GM21786 (cell line): ENCODE results near the gene KCNQ2.

Experiments used
- ATAC-seq: cut with Tn5 transposase; IDR thresholded peaks from one replicate; pipeline ENCODE4 v1.9.1; 2021; ENCODE audit not compliant: unreplicated experiment

The KCNQ2 gene

GRCh38 chr20:63361519-63362435 lies 110.7 kb downstream of the KCNQ2 start:
- ATAC-seq = no peak

GRCh38 chr20:63360850-63361518 lies 111.5 kb downstream of the KCNQ2 start, which contains the start of gene CHRNA4:
Gene CHRNA4 (minus strand): TSS chr20:63361349. CDS start chr20:63361165, 184 bp downstream.
- ATAC-seq = no peak

DNA sequence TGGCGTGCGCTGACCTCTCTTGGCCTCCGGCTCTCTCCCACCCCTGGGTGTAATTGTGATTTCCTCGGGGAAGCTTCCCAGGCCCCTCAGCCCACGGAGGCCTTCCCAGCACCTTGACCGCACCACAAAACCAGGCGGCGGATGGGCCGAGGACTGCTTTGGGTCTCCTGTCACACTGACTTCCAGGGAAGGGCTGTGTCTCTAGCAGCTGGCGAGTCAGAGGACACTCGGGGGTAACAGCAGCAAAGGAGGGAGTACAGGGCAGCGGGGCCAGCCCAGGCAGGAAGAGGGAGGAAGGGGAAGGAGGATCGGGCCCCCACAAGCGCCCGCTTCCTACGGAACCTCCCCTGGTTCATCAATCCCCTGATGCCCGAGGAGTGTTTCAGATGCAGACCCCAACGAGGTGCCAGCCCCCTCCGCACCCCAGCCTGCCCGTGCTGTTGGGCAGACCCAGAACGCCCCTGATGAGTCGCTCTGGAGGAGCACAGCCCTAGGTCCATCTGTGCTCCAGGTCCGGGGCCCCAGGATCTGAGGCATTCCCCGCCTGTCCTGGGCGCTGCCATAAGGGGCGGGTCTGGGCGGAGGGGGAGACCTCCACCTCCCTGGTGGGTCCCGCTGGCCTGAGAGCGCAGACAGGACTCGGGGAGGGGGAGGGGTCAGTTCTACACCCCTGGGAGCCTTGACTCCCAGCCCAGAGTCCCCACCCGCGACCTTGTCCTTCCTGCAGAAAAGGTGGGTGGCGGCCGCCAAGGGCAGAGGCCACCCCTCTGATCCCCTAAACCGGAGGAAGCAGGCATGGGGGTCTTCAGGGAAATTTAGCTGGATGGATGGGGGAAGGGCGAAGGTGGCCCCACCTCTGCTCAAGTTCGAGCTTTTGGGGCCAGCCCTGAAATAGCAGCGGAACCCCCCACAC lies 112.3 kb downstream of the KCNQ2 start:
- no peak for ATAC-seq

- no peak for ATAC-seq
Observed at GRCh38 chr20:63359164-63359934, 113.1 kb downstream of the KCNQ2 start.

DNA sequence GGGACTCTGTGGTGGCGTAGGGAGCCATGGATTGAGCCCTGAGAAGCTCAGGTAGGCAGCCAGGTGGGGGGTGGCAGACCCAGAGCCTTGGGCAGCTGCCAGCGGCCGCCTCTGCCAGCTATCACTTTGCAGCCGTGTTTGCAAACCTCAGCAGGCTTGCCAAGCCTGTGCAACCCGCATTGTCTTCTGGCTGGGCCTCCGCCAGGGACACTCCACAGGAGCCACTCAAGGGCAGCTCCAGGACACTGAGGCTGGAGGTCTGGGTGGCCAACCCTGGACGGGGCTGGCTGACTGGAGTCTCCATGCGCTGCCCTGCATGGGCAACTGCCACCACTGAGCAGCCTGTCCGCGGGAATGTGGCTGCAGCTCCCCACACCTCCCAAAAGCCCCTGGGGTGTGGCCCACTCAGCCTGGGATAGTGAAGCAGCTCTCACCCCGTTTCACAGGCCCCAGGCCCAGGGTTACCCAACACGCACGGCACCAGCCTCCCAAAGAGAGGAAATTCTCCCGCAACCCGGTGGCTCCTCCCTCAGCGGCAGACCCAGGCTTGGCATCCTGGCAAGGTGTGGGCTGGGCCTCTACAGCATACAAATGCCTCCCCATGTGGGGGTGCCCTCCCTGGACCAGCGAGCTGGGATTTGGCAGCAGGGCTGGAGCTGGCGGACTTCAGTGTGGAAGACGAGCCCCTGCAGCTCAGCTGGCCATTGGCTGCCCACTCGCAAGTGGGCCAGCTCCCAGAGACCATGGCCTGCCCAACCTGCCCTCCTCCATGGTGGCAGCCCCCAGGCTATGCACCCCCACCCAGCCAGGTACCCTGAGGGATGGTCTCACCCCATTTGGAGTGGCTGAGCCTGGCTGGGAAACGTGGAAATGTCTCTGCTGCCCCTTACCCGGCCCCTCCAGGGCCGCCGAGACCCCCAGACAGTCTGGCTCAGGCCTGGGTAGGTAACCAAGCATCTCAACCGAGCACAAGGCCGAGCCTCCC lies 114.2 kb downstream of the KCNQ2 start:
- ATAC-seq = no peak

DNA sequence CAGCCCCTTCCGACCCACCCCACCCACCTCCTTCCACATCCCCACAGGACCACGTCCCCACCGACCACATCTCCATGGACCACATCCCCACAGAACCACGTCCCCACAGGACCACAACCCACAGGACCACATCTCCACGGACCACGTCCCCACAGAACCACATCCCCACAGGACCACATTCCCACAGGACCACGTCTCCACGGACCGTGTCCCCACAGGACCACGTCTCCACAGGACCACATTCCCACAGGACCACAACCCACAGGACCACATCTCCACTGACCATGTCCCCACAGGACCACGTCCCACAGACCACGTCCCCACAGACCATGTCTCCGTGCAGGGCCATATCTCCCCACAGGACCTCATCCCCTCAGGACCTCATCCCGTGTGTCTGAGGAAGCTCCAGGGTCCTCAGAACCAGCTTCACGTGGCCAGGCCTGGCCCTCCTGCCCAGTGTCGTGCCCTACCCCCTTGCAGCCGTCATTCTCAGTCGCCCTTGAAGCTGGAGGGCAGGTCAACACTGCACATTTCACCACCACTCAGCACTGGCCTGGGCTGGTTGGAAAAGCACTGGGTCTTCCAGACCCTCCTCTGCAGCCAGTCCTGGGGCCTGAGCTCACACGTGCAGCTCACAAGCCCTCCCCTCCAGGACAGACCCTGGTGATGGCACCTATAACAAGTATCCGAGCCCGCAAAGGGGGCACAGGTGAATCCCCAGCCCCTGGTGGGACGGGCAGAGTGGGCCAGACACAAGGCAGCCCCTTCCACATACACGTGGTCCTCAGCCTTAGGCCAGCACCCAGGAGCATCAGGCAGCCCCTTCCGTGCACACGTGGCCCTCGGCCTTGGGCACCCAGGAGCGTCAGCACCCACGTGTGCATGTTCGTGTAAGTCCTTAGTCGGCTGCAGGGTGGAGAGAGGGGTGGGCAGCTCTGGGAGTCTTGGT lies 115.2 kb downstream of the KCNQ2 start:
- no peak for ATAC-seq

GRCh38 chr20:63356511-63356910 lies 115.9 kb downstream of the KCNQ2 start:
- ATAC-seq = no peak

DNA sequence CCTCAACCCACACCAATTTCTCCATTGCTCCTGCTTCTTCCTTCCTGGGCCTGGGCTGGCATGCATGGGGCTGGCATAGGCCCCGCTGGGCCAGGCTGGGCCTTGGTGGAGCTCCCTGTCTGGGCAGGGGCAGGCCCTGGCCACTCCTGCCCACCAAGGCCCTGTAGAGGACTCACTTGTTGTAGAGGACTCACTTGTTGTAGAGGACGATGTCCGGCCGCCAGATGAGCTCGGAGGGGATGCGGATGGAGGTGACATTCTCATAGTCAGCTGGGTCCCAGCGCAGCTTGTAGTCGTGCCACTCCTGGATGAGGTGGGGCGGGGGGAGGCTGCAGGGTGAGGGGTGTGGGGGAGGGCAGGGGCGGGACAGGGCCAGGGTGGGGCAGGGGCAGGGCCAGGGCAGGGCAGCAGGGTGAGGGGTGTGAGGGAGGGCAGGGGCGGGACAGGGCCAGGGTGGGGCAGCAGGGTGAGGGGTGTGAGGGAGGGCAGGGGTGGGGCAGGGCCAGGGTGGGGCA lies 116.6 kb downstream of the KCNQ2 start:
- no peak for ATAC-seq

- no peak for ATAC-seq
Observed at GRCh38 chr20:63354636-63355350, 117.7 kb downstream of the KCNQ2 start.

DNA sequence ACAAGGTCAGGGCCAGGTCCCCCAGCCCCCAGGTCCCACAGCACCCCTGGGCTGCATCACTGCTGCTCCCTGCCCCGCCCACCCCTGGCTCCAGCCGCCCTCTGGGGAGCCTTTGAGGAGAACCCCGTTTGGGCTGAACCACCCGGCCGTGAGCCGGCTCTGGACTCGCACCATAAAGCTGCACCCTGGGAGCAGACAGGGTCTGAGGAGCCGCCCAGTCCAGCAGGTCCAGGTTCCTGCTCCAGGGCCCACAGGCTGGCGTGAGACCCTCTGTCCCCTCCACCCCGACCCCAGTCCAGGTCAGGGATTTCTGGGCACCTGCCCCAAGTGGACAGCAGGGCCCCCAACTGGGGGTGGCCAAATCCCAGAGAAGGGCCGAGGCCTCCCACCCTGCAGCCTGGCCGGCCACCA lies 119.6 kb downstream of the KCNQ2 start:
- ATAC-seq = no peak

GRCh38 chr20:63351811-63352591 lies 120.5 kb downstream of the KCNQ2 start:
- ATAC-seq = no peak

DNA sequence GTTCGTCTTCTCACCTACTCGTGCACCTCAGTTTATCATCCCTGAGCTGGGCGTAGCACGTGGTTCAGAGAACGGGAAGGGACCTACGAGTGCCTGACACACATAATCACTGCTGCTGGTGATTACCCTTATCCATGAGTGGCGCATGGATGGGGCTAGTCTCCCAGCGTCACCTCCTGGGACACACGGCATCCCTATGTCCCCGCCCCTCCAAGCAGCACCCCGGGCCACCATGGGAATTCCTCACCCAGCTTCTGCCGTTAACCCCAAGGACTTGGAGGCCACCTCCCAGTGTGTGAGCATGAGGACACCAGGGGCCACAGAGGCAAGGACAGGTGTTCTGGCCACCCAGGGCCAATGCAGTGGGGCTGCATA lies 121.1 kb downstream of the KCNQ2 start:
- ATAC-seq = no peak

- ATAC-seq = no peak
Observed at GRCh38 chr20:63350597-63351325, 121.7 kb downstream of the KCNQ2 start.
